Lower leg skin (tissue), 3 donors: Measurements from ENCODE around the gene USP3.

Experiments
- CTCF ChIP-seq, 3 donors: fragments of 450-650 bp; IDR thresholded peaks; one replicate each; pipeline ENCODE4 v1.5.1; 2016; ENCODE audit warnings: antibody characterized with exemption in 3 of 3, mild to moderate bottlenecking in 3 of 3, moderate library complexity in 2 of 3
- POLR2A ChIP-seq, 2 donors: fragments of 450-650 bp; IDR thresholded peaks; one replicate each; pipeline ENCODE4 v1.6.1; 2016 to 2017; ENCODE audit warnings: antibody characterized with exemption in 2 of 2, mild to moderate bottlenecking in 1 of 2, moderate library complexity in 1 of 2

- TF ChIP-seq CTCF (IDR thresholded peaks at IDR 0.05), result no peak
- no peak for TF ChIP-seq POLR2A (IDR thresholded peaks at IDR 0.05)
Measured at GRCh38 chr15:63539998-63540397, 35.6 kb downstream of the USP3 start.
